Measurements from ENCODE around the gene KDM7A. TPM values are rescaled to one million over a fixed set of nuclear protein-coding genes. Genes with fewer than 3 reads are reported as not detected.
"Not testable (repeated sequence)": the region's sequence is repeated elsewhere in the genome, so short reads cannot be mapped to it uniquely, and the experiment has no call there.

Gene KDM7A
- total RNA-seq, 1 donor from 2014 or later = 4.2 TPM

DNA sequence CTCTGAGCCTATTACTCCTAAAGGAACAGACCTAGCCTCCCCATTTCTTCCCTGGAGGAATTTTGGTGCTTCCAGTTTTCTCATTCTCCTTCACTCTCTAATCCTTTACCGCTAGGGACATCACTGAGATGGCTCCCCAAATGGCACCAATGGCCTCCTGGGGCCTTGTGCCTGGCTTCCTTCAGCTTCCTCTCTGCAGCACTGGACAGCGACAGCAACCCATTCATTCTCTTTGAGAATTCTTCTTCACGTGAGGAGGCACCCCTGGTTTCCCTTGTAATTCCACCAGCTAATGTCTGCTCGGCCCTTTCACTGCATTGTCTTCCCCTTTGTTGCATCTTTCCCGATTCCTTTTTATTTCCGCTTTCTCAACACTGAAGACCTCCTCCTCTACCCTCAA is 24.6 kb upstream of the KDM7A start:
- ATAC-seq (no peak), DNase-seq (ENCODE audit: low spot score) (no peak)

DNA sequence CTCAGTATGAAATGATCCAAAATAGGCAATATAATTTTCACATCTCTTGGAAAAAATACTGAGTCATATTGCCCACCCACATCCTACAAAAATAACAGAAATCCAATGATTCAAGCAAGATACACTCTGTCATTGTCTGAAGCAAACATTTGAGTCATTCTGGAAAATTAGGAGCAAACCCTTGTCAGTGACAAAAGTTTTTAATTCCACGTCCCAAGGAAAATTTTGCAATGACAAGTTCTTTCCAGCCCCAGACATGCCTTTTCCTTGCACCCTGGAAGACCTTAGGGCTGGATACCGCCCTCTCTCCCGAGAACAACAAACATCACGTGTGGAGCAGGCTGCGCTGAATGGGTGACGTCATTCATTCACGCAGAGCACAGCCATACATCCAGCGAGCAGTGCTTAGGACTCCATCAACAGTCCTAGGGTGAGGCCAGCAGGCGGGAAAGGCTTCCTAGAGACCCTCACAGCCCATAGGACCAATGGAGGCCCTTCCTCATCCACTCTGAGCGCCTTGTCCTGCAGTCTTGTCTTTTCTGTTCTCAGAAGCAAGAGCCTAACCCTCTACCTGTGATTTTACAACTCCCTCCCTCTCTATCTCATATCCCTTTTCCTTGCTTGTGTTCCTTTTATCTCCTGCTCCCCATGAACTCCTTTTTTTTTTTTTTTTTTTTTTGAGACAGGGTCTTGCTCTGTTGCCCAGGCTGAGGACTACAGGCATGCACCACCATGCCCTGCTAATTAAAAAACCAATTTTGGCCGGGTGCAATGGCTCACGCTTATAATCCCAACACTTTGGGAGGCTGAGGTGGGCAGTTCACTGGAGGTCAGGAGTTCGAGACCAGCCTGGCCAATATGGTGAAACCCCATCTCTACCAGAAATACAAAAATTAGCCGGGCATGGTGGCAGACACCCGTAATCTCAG is 23.5 kb upstream of the KDM7A start:
- ATAC-seq (no peak), DNase-seq (ENCODE audit: low spot score) (no peak)

DNA sequence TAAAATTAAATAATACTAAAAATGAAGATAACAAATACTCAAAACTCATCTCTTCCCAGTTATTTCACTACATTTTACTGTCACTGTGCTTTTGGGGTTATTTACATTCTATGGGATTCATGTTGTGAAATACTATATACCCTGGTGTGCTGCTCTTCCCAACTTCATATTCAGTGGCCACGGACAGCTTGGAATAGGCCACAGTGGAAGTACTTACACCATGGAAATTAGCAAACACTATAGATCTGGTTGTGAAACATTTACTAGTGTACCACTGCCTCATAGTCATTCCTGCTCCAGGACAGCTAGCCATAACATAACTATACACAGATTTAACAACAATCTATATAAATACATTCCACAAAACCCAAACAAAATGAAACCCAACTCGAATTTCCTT is 21.2 kb upstream of the KDM7A start:
- DNase-seq (ENCODE audit: low spot score) (no peak), ATAC-seq (no peak)

DNA sequence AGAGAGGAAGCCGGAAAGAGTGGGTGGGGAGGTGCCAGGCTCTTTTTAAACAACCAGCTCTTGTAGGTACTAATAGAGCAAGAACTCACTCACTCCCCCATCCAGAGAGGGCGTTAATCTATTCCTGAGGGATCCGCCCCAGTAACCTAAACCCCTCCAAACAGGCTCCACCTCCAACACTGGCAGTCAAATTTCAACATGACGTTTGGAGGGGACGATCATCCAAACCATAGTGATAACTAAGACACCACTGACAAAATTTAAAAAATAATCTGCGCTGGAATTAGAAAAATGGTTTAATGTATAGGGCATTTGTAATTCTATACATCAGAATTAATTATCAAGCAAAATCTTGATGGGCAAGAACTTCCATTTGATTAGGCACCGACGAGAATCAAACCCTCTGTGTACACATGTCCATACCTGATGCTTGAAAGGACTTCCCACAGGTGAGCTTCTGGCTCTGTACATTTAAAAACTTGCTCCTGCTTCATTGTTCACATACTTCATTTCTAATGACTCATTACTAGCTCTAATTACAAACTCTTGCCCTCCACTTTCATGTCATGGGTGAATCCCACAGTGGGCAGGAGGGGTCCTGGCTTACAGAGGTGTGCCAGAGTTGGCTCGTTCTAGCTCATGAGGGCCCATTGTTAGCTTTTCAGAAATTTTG is 20.6 kb upstream of the KDM7A start:
- DNase-seq (ENCODE audit: low spot score) = no peak
- no peak for ATAC-seq

DNA sequence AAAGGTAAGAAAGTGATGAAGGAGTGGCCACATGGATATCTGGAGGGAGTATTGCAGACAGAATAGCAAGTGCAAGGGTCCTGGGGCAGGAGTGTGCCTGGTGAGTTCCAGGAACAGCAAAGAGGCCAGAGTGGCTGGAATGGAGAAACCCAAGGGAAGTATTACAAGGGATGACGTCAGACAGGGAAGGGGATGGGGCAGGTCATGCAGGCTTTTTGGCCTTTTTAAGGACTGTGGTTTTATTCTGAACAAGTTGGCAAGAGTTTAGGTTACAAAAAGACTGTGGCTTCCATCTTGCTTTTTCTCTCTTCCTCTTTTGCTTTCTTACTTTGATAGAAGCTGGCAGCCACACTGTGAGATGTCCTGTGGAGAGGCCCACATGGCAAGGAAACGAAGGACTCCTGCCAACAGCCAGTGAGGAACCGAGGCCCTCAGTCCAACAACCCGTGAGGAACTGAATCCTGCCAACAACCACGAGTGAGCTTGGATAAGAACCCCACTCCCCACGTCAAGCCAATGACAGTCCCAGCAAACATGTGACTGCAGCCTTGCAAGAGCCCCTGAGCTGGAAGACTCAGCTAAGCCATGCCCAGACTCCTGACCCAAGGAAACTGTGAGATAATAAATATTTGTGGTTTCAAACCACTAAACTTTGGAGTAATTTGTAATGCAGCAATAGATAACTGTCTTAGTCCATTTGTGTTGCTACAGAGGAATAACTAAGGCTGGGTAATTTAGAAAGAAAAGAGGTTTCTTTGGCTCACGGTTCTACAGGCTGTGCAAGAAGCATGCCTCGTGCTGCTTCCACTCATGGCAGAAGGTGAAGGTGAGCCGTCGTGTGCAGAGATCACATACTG is 19.8 kb upstream of the KDM7A start:
- ATAC-seq = no peak
- no peak for DNase-seq (ENCODE audit: low spot score)

DNA sequence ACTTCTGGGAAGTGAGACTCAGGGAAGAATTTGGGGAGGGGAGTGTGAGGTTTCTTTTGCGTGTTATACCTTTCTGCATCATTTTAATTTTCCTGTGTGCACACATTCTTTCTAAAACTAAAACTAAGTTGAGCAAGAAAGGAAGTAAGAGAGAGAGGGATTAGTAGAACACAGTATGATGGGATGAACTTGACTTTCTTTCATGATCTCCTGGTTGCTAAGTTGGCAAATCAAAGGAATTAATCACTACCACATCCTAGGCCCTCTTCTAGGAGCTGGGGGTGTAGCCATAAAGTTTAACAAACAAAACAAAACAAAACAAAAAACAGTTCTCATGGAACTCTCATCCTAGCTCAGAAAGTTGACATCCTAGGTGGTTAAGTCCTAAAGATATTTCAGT is 19.1 kb upstream of the KDM7A start:
- ATAC-seq (no peak), DNase-seq (ENCODE audit: low spot score) (no peak)

DNA sequence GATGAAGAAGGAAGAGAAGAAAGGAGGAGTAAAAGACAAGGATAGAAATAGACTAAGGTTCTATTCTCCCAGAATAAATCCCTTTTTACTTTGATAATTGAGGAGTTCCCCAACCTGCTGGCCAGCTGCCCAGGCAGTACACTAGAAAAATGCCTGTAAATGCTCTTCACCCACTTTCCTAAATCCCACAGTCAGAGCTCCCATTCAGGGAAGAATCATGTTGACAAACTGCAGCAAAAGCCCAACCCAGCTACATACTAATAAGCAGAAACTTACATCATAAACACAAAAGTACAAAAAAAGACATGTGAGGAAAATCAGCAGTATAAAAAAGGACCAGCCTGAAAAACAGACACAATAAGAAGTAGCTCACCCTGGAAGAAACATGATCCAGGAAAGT is 15.8 kb upstream of the KDM7A start:
- DNase-seq (ENCODE audit: low spot score) (no peak), ATAC-seq (no peak)

DNA sequence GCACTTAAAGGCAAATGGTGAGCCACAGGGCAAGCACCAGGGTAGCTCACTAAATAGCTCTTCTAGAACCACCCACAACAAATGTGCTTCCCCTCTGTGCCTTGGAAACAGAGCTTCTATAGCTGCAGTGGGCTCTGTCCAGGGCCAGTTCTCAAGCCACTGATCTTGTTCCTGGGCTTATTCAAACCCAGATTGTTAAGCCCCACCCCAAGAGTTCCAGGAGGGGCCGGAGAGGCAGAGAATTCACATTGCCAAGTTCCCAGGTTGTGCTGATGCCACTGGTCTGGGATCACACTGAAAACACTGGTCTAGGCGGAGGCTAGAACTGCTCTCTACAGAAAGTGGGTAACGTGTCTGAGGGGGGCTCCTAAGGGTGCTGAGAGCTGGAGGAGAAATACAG is 15.4 kb upstream of the KDM7A start:
- DNase-seq (ENCODE audit: low spot score) = no peak
- no peak for ATAC-seq

DNA sequence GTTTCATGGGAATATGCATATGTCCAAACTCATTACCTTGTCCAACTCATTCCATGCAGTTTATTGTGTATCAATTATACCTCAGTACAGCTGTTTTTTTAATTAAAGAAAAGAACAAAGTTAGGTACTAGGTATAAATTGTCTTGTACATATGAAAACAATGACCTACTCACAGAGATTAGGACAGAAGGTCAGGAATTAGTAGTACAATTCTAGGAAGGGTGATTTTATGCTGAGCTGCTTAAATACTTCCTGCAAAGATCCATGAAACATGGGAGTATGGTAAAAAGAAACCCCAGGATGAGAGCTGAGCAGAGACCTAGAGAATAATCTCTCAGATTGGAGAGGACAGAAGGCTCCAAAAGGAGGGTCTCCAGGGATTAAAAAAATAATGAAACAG is 13.8 kb upstream of the KDM7A start:
- no peak for ATAC-seq
- no peak for DNase-seq (ENCODE audit: low spot score)

DNA sequence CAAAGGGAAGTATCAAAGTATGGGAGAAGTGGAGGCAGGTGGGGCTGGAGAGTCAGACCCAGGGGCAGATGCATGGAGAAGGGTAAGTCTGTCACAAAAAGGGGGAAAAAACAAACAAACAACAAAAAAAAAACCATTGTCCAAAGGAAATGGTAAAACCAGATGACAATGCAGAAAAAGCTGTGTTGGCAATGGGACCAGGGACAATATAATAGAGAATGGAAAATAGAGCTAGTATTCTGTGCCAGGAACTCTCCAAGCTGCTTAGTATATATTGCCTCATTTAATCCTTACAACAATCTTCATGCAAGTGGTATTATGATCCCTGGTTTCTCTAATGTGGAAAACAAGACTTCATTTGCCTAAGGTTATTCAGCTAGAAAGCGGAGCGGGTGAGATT is 13.1 kb upstream of the KDM7A start:
- ATAC-seq (no peak), DNase-seq (ENCODE audit: low spot score) (no peak)

DNA sequence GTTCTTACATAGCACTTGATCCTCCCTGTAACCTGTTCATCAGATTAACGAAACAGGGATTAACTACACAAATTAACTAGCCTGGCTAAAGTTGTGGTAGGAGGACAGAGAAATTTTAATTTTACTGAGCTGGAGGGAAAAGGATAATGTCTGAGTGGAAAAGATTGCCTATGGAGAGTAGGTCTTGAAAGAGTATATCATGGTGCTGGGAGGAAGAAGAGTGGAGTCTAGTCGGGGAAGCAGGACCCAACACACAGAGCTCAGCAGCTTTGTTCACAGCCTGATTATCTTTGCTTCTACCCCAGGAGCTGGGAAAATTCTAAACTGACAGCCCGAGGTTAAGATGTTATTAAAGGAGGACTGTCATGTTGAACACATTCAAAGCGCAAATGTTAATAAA is 6.1 kb upstream of the KDM7A start:
- no peak for ATAC-seq
- no peak for DNase-seq (ENCODE audit: low spot score)

DNA sequence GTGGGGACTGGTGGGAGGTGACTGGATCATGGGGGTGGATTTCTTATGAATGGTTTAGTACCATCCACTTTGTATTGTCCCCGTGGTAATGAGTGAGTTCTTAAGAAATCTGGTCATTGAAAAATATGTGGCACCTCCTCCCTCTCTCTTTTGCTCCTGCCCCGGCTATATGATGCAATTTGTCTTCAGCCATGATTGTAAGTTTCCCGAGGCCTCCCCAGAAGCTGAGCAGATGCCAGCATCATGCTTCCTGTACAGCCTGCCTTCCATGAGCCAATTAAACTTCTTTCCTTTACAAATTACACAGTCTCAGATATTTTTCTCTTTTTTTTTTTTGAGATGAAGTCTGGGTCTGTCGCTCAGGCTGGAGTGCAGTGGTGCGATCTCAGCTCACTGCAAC is 2.6 kb upstream of the KDM7A start:
- DNase-seq (ENCODE audit: low spot score) (no peak), ATAC-seq (no peak)

DNA sequence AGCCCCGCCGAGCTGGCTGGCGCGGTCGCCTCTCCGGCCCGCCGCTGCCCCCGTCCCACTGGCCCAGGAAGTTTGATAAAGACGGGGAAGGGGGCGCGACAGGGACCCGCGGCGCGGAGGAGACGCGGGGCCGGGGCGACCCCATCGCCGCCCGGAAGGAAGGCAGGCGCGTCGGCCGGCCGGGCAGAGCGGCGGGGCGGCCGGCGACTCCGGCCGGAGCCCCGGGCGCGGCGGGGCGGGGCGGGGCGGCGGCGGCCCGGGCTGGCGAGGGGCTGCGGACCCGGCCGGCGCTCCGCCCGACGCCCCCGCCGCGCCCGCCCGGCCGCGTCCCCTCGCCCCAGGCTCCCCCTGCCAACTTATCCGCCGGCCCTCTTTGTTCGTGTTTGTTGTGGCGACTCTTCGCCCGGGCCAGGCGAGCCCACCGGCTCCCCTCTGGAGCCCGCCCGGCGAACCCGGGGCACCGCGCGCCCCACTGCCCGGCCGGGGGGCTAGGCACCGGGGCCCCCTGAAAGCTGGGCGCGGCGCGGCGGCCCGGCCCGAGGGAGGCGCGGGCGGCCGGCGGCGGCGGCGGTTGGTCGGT is 571 bp downstream of the KDM7A start:
- peak; percentile 53 for DNase-seq (ENCODE audit: low spot score)
- no peak for ATAC-seq

DNA sequence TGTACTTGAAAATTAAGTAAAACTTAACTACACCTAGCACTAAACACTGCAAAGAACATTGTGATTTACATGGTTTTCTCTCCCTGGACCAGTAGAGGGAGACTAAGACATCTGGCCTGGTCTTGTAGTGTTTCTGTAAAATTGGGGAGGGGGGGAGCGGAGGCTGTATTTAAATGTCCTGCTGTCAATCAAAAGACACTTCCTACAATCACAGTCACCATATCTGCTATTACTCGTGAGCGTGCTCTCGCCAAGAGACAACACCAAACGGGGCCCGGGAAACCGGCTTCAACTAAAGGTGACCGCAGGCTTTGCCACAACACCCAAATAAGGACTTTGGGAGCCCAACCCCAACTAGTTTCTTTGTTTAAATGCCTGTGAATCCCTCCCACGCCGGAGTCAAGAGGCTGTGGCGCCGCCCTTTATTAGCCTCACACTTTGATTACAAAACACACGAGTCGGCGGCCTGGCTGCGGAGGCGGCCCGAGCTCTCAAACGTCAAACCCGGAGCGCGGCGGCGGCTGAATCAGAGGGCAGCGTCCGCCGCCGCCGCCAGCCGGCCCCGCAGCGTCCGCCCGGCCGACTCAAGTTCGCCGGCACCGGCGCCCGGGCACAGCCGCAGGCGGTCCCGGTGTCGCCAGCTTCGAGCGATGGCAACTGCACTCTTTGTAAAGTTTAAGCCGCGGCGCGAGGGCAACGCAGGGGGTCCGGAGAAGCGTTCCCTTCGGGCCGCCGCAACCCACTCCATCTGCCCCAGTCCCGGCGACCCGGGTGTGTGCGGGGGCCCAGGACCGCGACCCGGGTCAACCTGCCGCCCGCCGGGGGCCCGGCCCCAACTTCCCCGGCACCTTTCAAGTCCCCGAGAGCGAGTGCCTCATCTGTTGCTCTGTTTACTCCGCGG is 1.3 kb downstream of the KDM7A start:
- DNase-seq (ENCODE audit: low spot score) (peak; percentile 94), ATAC-seq (peak; percentile 70)

DNA sequence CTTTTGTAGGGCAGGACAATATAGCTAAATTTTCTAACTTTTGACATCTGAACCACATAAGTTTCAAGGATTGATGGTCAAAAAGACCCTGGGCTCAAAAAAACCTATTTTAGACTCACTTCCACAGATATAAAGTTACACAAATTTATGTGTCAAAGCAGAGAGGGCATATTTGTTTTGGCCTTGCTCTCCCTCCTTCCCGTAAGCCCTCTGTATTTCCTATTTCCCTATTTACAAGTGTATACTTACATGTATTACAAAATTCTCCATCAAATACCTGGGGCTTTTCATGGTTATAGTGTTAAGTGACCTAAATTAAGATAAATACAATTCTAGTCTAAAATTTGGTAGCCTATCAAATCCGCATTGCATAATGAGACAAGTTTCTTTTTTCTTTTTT is 2.6 kb downstream of the KDM7A start:
- ATAC-seq (no peak), DNase-seq (ENCODE audit: low spot score) (peak; percentile 56)

DNA sequence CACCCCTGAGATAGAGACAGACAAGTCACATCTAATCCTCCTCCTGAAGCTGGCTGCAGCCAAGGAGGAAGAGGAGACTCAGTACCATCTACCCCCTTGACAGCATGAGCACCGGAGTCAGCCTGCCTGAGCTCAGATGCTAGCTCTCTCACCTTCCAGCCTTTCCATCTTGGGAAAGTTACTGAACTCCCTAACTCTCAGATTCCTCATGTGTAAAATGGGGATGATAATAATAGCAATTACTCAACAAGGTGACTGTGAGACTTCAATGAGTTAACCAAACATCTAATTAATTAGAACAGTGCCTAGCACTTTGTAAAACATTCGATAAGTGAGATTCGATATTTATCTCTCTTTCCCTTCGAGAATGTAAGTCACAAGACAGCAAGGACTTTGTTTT is 6.4 kb downstream of the KDM7A start:
- ATAC-seq (no peak), DNase-seq (ENCODE audit: low spot score) (no peak)

DNA sequence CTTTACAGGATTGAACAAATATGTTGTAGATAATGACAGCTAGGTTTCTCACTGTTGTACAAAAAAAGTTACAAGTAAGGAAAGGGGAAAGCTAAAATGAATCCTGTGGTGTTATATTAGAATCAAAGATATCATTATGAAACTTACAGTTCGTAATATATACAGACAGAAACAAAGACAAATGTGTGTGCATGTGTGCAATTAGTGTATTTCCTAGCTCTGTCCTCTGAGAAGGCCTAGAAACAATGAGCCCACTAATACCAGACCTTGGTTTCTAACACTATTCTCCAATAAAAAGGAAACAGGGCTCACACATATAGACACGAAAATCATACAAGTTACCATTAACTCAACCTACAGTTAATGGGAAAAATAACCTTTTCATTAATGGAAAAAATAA is 8.0 kb downstream of the KDM7A start:
- DNase-seq (ENCODE audit: low spot score) (no peak), ATAC-seq (no peak)

DNA sequence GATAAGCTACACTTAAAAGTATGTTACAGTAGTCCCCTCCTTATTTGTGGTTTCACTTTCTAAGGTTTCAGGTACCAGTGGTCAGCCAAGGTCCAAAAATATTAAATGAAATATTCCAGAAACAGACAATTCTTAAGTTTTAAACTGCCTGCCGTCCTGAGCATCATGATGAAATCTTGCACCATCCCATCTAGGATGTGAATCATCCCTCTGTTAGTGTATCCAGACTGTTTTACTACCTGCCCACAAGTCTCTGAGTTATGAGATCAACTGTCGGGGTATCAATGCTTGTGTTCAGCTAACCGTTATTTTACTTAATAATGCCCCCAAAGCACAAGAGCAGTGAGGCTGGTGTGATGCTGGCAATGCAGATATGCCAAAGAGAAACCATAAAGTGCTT is 11.4 kb downstream of the KDM7A start:
- DNase-seq (ENCODE audit: low spot score) (no peak), ATAC-seq (no peak)

DNA sequence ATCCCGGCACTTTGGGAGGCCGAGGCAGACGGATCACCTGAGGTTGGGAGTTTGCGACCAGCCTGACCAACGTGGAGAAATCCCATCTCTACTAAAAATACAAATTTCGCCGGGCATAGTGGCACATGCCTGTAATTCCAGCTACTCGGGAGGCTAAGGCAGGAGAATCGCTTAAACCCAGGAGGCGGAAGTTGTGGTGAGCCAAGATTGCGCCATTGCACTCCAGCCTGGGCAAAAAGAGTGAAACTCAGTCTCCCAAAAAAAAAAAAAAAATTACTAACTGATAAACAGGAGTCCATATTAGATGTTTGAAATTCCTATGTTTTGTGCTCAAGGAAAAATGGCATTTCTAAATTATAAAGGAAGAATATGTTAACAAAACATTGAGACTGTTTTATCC is 14.7 kb downstream of the KDM7A start:
- not testable (repeated sequence) for DNase-seq (ENCODE audit: low spot score); ATAC-seq

DNA sequence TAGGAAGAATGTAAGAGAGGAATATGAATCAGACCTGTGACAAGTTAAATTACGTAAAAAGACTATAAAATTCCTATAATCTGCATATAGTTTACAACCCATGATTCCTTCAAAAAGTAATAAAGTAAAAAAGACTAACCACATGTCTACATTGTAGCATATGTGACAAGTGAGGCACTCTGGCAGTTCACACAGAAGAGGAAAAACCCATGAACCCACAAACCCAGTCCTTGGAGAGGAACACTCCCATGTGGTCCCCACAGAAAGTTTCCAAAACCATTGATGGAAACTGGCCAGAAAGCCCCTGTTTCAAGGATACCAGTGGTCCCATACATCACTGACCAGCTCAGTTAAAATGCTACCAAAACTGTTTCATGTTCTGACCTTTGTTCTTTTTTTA is 15.7 kb downstream of the KDM7A start:
- ATAC-seq (no peak), DNase-seq (ENCODE audit: low spot score) (no peak)

All from left lobe of liver (tissue), 2 donors.